ENCODE measurements around the gene B3GAT1.

GRCh38 chr11:134425413-134425812 lies 13.4 kb upstream of the B3GAT1 start:
- TF ChIP-seq POLR2A (IDR thresholded peaks at IDR 0.05) (no peak), EP300 (IDR thresholded peaks at IDR 0.05; ENCODE audit: low read depth) (no peak)
- TF ChIP-seq, protein P1, sequence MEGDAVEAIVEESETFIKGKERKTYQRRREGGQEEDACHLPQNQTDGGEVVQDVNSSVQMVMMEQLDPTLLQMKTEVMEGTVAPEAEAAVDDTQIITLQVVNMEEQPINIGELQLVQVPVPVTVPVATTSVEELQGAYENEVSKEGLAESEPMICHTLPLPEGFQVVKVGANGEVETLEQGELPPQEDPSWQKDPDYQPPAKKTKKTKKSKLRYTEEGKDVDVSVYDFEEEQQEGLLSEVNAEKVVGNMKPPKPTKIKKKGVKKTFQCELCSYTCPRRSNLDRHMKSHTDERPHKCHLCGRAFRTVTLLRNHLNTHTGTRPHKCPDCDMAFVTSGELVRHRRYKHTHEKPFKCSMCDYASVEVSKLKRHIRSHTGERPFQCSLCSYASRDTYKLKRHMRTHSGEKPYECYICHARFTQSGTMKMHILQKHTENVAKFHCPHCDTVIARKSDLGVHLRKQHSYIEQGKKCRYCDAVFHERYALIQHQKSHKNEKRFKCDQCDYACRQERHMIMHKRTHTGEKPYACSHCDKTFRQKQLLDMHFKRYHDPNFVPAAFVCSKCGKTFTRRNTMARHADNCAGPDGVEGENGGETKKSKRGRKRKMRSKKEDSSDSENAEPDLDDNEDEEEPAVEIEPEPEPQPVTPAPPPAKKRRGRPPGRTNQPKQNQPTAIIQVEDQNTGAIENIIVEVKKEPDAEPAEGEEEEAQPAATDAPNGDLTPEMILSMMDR (IDR thresholded peaks at IDR 0.05), result no peak

Measured in transverse colon (tissue), 3 donors.